ENCODE data around the gene DEXI.
A peak's percentile ranks its signal among the peaks of the same experiment; 100 is the strongest.
"Not testable (repeated sequence)": the region's sequence is repeated elsewhere in the genome, so short reads cannot be mapped to it uniquely, and the experiment has no call there.

The DEXI gene

GRCh38 chr16:10951026-10951425 is 8.8 kb upstream of the DEXI start:
- H3K36me3 ChIP-seq = no peaks in the 10 kb centered on the region
- no peaks in the 10 kb centered on the region for H3K9me3 ChIP-seq (replicated peaks in 1 of 11)
- peaks cover 24 to 95% (median 78%) of the 10 kb centered on the region in 11 experiments for H4K20me1 ChIP-seq
- H3K27me3 ChIP-seq = no peaks in the 10 kb centered on the region
- no peak overlapping the region for H3K4me3 ChIP-seq
- H3K4me2 ChIP-seq = no peak overlapping the region
- no peak for TF ChIP-seq Cebpa-rat (IDR thresholded peaks at IDR 0.05)
- H3K4me1 ChIP-seq = peaks cover 65 to 82% (median 76%) of the 10 kb centered on the region in 10 experiments
- no peak overlapping the region for H3K27ac ChIP-seq
- 0 out of 22 replicates have a peak overlapping the region, but pooled peaks of 1 of the 11 experiments have one; percentile 11 for H3K9ac ChIP-seq

- H3K27ac ChIP-seq = peak overlapping the region in 4 of 11 experiments; percentile 45 to 67 (median 58); a peak in 3 of 22 replicates
- peaks cover 66 to 82% (median 76%) of the 10 kb centered on the region in 10 experiments for H3K4me1 ChIP-seq
- no peak overlapping the region for H3K4me3 ChIP-seq
- peaks cover 20 to 95% (median 77%) of the 10 kb centered on the region in 11 experiments for H4K20me1 ChIP-seq
- no peaks in the 10 kb centered on the region for H3K36me3 ChIP-seq
- no peaks in the 10 kb centered on the region for H3K27me3 ChIP-seq
- peak overlapping the region in 3 of 11 experiments; percentile 11 to 46 (median 34); a peak in 3 of 22 replicates for H3K9ac ChIP-seq
- TF ChIP-seq Cebpa-rat (IDR thresholded peaks at IDR 0.05) = no peak
- H3K9me3 ChIP-seq (replicated peaks in 1 of 11) = no peaks in the 10 kb centered on the region
- H3K4me2 ChIP-seq = peak overlapping the region in 10 of 11 experiments; percentile 71 to 92 (median 78); a peak in 18 of 22 replicates
Measured at GRCh38 chr16:10950393-10950792, 8.1 kb upstream of the DEXI start.

- Histone ChIP-seq H3K4me3 (0 out of 20 replicates have a peak overlapping the region, but pooled peaks of 1 of the 10 experiments have one; percentile 4), H3K9ac (peak overlapping the region in 4 of 11 experiments; percentile 16 to 46 (median 34); a peak in 5 of 22 replicates), H3K27me3 (no peaks in the 10 kb centered on the region), H3K9me3 (replicated peaks in 1 of 11) (no peaks in the 10 kb centered on the region), H3K27ac (peak overlapping the region; percentile 10 to 67 (median 48); a peak in 16 of 22 replicates), H3K36me3 (no peaks in the 10 kb centered on the region), H3K4me2 (peak overlapping the region; percentile 71 to 92 (median 80)), H3K4me1 (peaks cover 61 to 78% (median 72%) of the 10 kb centered on the region in 10 experiments), H4K20me1 (peaks cover 14 to 94% (median 71%) of the 10 kb centered on the region in 11 experiments; a peak in 21 of 22 replicates)
- TF ChIP-seq Cebpa-rat (IDR thresholded peaks at IDR 0.05) = no peak
Measured at GRCh38 chr16:10949424-10949970, 7.2 kb upstream of the DEXI start.

GRCh38 chr16:10947211-10947787 is 5.0 kb upstream of the DEXI start:
- H3K9me3 ChIP-seq (replicated peaks in 1 of 11) = no peaks in the 10 kb centered on the region
- peaks cover 9 to 74% (median 61%) of the 10 kb centered on the region in 11 experiments; a peak in 19 of 22 replicates for H4K20me1 ChIP-seq
- no peak overlapping the region for H3K4me3 ChIP-seq
- H3K27ac ChIP-seq = peak overlapping the region in 2 of 11 experiments; percentile 2 to 13; a peak in 2 of 22 replicates
- no peak for TF ChIP-seq Cebpa-rat (IDR thresholded peaks at IDR 0.05)
- no peaks in the 10 kb centered on the region for H3K27me3 ChIP-seq
- H3K4me1 ChIP-seq = peaks cover 61 to 76% (median 72%) of the 10 kb centered on the region in 10 experiments
- H3K9ac ChIP-seq = 0 out of 22 replicates have a peak overlapping the region, but pooled peaks of 1 of the 11 experiments have one; percentile 7
- peak overlapping the region; percentile 78 to 99 (median 90); a peak in 21 of 22 replicates for H3K4me2 ChIP-seq
- H3K36me3 ChIP-seq = no peaks in the 10 kb centered on the region

GRCh38 chr16:10946308-10946707 is 4.0 kb upstream of the DEXI start:
- no peak for TF ChIP-seq Cebpa-rat (IDR thresholded peaks at IDR 0.05)
- peak overlapping the region; percentile 78 to 99 (median 90) for H3K4me2 ChIP-seq
- no peaks in the 10 kb centered on the region for H3K9me3 ChIP-seq (replicated peaks in 1 of 11)
- H3K27ac ChIP-seq = no peak overlapping the region
- H3K36me3 ChIP-seq = no peaks in the 10 kb centered on the region
- H3K9ac ChIP-seq = peak overlapping the region in 8 of 11 experiments; percentile 7 to 92 (median 88); a peak in 8 of 22 replicates
- H3K27me3 ChIP-seq = no peaks in the 10 kb centered on the region
- H3K4me3 ChIP-seq = 0 out of 20 replicates have a peak overlapping the region, but pooled peaks of 3 of the 10 experiments have one; percentile 15 to 95 (median 92)
- peaks cover 61 to 77% (median 73%) of the 10 kb centered on the region in 10 experiments for H3K4me1 ChIP-seq
- H4K20me1 ChIP-seq = peaks cover 9 to 69% (median 56%) of the 10 kb centered on the region in 11 experiments; a peak in 20 of 22 replicates

- Histone ChIP-seq H4K20me1 (peaks cover 18 to 69% (median 58%) of the 10 kb centered on the region in 11 experiments), H3K4me3 (peak overlapping the region; percentile 68 to 95 (median 88)), H3K27me3 (no peaks in the 10 kb centered on the region), H3K4me2 (peak overlapping the region; percentile 78 to 99 (median 90)), H3K9me3 (replicated peaks in 1 of 11) (no peaks in the 10 kb centered on the region), H3K9ac (peak overlapping the region; percentile 78 to 92 (median 87)), H3K4me1 (peaks cover 66 to 82% (median 76%) of the 10 kb centered on the region in 10 experiments), H3K27ac (peak overlapping the region; percentile 64 to 85 (median 79)), H3K36me3 (no peaks in the 10 kb centered on the region)
- TF ChIP-seq Cebpa-rat (IDR thresholded peaks at IDR 0.05) = no peak
Measured at GRCh38 chr16:10945065-10945787, 3.0 kb upstream of the DEXI start.

- Histone ChIP-seq H3K4me1 (peaks cover 66 to 82% (median 76%) of the 10 kb centered on the region in 10 experiments), H4K20me1 (peaks cover 26 to 69% (median 58%) of the 10 kb centered on the region in 11 experiments), H3K36me3 (peaks cover 0 to 5% (median 0%) of the 10 kb centered on the region in 11 experiments; a peak in 1 of 22 replicates), H3K9me3 (replicated peaks in 1 of 11) (no peaks in the 10 kb centered on the region), H3K4me3 (peak within 1 kb of the TSS; percentile 68 to 95 (median 88)), H3K9ac (peak within 1 kb of the TSS; percentile 78 to 92 (median 87)), H3K27ac (peak within 1 kb of the TSS; percentile 64 to 85 (median 79)), H3K27me3 (no peaks in the 10 kb centered on the region), H3K4me2 (peak within 1 kb of the TSS; percentile 78 to 100 (median 92))
- TF ChIP-seq Cebpa-rat (IDR thresholded peaks at IDR 0.05) = no peak
Measured at GRCh38 chr16:10944249-10945064, 2.2 kb upstream of the DEXI start, which contains the start of gene CLEC16A. Gene CLEC16A (plus strand): TSS chr16:10944564. CDS start chr16:10944718, 154 bp downstream.

GRCh38 chr16:10943064-10943353 is 741 bp upstream of the DEXI start:
- Histone ChIP-seq H3K4me3 (peak overlapping the region in 9 of 10 experiments; percentile 73 to 84 (median 79); a peak in 12 of 20 replicates), H3K27me3 (no peaks in the 10 kb centered on the region), H3K9me3 (replicated peaks in 1 of 11) (no peaks in the 10 kb centered on the region), H3K36me3 (peaks cover 0 to 8% (median 0%) of the 10 kb centered on the region in 11 experiments; a peak in 1 of 22 replicates), H4K20me1 (peaks cover 34 to 69% (median 63%) of the 10 kb centered on the region in 11 experiments), H3K4me1 (peaks cover 68 to 82% (median 78%) of the 10 kb centered on the region in 10 experiments), H3K27ac (peak overlapping the region in 6 of 11 experiments; percentile 80 to 88 (median 83); a peak in 3 of 22 replicates), H3K4me2 (peak overlapping the region; percentile 67 to 100 (median 86)), H3K9ac (peak overlapping the region in 1 of 11 experiments; percentile 90; a peak in 1 of 22 replicates)
- no peak for TF ChIP-seq Cebpa-rat (IDR thresholded peaks at IDR 0.05)

GRCh38 chr16:10941935-10942351 is 325 bp downstream of the DEXI start:
- Histone ChIP-seq H3K4me3 (peak overlapping the region; percentile 73 to 84 (median 78)), H3K9ac (peak overlapping the region; percentile 85 to 92 (median 88)), H4K20me1 (peaks cover 45 to 72% (median 68%) of the 10 kb centered on the region in 11 experiments), H3K27ac (peak overlapping the region; percentile 58 to 88 (median 83)), H3K4me1 (peaks cover 73 to 84% (median 81%) of the 10 kb centered on the region in 10 experiments), H3K4me2 (peak overlapping the region; percentile 90 to 100 (median 99))
- H3K9me3 ChIP-seq (replicated peaks in 1 of 11); H3K27me3 ChIP-seq; H3K36me3 ChIP-seq: not testable (repeated sequence)

All from BLaER1 treated with 17β-estradiol and CSF1 and Interleukin-3, amounts not matched to agents 10 nM and 100 nM (cell line).